AG08395 (cell line): Measurements from ENCODE around the gene PSME2.

Source experiments
- DNase-seq: peaks from one replicate; pipeline ENCODE4 v3.0.0; 2012; ENCODE audit warnings: mixed read lengths, low spot score

Gene PSME2

DNA sequence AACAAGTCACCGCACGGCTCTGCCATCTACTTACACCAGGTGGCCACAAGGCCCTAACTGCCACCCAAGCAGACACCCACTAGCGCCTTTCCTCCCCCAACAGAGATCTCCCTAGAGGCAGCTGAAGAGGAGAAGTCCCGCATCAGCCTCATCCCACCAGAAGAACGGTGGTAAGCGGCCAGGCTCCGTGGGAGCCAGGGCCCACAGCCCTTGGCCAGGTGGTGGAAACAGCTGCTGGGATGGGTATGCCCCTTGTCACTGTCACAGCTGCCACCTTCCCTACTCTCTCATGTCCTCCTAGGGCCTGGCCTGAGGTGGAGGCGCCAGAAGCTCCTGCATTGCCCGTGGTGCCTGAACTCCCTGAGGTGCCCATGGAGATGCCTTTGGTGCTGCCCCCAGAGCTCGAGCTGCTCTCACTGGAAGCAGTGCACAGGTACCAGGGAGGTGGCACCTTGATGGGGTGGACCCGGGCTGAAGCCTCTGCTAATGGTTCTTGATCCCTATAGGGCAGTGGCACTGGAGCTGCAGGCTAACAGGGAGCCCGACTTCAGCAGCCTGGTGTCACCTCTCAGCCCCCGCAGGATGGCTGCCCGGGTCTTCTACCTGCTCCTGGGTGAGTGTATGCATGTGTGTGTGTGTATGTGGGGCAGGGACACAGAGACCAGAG is 33.0 kb upstream of the PSME2 start:
- DNase-seq = no peak

DNA sequence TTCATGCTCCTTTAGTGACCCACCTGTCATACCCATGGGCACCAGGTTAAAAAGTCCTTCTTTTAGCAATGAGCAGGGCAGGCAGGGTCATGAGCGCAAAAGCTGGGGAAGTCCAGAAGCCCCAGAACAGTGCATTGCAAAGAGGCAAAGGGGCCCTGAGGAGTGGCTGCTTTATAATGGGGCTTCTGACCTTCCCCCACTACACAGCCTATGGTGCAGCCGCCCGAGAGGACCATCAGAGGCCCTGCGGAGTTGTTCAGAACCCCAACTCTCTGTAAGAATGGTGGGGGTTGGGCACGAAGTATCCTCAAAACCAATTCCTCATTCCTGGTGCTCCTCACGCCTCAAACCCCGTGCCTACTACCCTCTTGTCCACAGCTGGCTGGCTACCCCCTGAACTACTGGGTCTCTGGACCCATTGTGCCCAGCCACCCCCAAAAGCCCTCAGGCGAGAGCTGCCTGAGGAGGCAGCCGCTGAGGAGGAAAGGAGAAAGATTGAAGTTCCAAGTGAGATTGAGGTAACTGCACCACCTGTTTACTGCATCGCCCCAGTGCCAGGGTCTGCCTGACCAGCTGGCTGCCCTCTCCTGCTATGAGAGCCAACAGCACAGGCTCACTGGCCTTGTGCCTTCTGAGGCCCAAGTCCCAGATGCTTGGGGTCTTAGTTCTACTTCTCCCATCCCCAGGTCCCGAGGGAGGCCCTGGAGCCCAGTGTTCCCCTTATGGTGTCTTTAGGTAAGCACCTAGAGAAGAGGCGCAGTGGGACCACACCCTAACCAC is 32.2 kb upstream of the PSME2 start:
- DNase-seq = no peak

DNA sequence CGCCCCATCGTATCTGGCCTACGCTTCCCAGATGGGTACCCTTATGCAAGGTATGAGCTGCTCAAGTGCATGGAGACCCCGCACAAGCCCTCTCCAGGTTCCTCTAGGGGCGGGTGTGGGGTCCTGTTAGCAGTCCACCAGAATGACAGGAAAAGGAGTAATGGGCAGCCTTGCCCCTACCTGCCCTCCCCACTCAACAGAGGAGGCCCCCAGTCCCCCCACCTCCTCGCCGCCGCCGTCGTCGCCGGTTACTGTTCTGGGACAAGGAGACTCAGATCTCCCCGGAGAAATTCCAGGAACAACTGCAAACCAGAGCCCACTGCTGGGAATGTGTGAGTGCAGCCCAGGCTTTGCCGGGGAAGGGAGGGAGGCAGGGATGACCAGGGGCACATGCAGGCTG is 31.5 kb upstream of the PSME2 start:
- no peak for DNase-seq

DNA sequence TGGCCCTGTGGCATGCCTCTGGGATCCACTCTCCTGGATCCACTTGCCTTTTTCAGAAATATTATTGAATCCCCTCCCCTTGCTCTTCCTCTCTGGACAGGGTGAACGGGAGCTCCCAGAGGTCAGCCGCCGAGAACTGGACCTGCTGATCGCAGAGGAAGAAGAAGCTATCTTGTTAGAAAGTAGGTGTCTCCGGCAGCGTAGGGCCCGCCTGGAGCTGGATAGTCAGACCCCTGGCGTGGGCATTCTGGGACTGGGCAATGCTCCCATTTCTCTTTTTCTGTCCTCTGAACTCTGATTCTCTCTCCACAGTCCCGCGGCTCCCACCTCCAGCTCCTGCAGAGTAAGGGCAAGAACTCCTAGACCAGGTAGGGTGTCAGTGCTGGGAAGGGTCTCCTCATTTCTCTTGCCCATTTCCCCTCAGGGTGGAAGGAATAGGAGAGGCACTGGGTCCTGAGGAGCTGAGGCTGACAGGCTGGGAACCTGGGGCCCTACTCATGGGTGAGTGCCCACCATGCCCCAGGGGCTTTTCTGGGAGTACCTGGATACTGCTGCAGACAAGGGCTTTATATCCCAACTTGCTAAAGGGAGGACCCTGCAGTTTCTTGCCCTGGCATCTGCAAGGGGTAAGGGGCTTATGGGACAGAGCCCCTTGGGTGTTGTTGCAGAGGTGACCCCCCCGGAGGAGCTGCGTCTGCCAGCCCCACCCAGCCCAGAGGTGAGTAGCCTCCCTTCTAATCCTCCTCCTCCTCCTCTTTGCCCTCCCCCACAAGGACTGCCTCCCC is 30.8 kb upstream of the PSME2 start:
- no peak for DNase-seq

- no peak for DNase-seq
Measured at GRCh38 chr14:24176599-24176998, 30.2 kb upstream of the PSME2 start.

GRCh38 chr14:24172871-24173281 is 26.5 kb upstream of the PSME2 start:
- no peak for DNase-seq

GRCh38 chr14:24172261-24172860 is 26.0 kb upstream of the PSME2 start:
- DNase-seq = no peak

- no peak for DNase-seq
Measured at GRCh38 chr14:24171422-24172260, 25.2 kb upstream of the PSME2 start, which contains the start of gene REC8. Gene REC8, plus strand, starts transcription at chr14:24172080. Its CDS starts 473 bp downstream, at chr14:24172553.

- DNase-seq = no peak
Measured at GRCh38 chr14:24167469-24168114, 21.2 kb upstream of the PSME2 start.

GRCh38 chr14:24165785-24166184 is 19.4 kb upstream of the PSME2 start:
- DNase-seq = no peak

DNA sequence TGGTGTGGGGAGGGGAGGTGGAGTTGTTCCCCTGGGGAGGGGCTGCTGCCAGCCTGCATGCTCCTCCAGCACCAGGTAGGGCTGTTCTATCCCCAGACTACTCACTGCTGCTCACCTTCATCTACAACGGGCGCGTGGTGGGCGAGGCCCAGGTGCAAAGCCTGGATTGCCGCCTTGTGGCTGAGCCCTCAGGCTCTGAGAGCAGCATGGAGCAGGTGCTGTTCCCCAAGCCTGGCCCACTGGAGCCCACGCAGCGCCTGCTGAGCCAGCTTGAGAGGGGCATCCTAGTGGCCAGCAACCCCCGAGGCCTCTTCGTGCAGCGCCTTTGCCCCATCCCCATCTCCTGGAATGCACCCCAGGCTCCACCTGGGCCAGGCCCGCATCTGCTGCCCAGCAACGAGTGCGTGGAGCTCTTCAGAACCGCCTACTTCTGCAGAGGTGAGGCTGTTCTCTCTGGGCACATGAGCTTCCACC is 18.1 kb upstream of the PSME2 start:
- DNase-seq = no peak

DNA sequence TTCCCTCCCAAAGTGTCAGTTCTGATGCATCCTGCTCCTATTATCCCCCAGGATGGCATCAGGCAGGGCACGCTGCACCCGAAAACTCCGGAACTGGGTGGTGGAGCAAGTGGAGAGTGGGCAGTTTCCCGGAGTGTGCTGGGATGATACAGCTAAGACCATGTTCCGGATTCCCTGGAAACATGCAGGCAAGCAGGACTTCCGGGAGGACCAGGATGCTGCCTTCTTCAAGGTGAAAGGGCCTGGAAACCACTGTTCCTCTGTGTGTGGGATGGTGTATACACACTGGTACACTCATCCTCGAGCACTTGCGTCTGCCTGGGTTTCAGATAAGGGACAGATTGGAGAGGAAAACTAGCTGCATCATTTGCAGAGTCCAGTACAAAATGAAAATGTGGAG is 15.7 kb upstream of the PSME2 start:
- DNase-seq = peak; percentile 40

GRCh38 chr14:24160850-24161804 is 14.7 kb upstream of the PSME2 start, which contains the start of gene IRF9:
Gene IRF9, plus strand, starts transcription at chr14:24161265. Its CDS starts 880 bp downstream, at chr14:24162145.
- peak; percentile 98 for DNase-seq

DNA sequence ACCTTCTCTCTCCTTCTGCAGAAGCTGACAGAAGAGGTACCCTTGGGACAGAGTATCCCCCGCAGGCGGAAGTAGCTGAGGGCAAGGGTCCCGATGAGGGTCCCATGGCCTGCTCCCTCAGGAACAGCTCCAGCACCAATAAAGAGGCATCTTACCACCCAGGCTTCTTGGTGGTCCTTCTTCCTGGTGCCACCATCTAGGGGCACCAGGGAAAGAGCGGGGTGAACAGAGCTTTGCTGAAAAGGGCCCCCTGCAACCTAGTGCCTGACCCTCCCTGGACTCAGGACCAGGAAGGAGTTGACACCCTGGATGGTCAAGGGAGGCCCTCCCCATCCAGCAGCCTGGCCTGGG is 14.1 kb upstream of the PSME2 start:
- DNase-seq = no peak

DNA sequence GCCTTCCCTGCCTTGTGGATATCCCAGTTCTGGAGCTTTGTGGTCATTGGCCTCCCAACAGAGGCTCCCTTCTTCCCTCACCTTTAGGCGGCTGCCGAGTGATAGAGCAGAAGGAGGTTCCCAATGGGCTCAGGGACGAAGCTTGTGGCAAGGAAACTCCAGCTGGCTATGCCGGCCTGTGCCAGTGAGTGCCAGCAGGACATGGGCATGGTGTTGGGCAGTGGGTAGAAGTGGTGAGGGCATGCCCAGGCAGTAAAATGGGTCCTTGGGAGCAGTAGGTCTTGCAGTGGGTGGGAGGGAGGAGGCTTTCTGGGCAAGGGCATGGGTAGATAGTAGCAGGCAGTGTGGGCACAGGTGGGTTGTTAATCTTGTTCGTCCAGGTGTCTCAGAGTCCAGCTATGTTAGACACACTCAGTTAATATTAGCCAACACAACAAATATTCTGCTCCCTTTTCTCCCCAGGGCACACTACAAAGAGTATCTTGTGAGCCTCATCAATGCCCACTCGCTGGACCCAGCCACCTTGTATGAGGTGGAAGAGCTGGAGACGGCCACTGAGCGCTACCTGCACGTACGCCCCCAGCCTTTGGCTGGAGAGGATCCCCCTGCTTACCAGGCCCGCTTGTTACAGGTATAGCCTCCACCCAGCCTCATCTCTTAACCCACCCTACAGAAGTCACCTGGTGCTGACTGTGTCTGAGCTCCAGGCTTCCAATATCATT is 13.5 kb upstream of the PSME2 start:
- no peak for DNase-seq

GRCh38 chr14:24157331-24157730 is 10.9 kb upstream of the PSME2 start:
- no peak for DNase-seq

- DNase-seq = no peak
Measured at GRCh38 chr14:24156840-24157239, 10.4 kb upstream of the PSME2 start.

GRCh38 chr14:24155100-24155499 is 8.7 kb upstream of the PSME2 start:
- no peak for DNase-seq
